ENCODE data around the gene GET4. TPM values are rescaled to one million over a fixed set of nuclear protein-coding genes. Genes with fewer than 3 reads are reported as not detected.

GET4 gene
- total and polyA plus RNA-seq, 2 of the 13 experiments (the other 11 are each of a cell fraction or from before 2014, with no cell fraction given): 28.2 to 35.2 TPM

DNA sequence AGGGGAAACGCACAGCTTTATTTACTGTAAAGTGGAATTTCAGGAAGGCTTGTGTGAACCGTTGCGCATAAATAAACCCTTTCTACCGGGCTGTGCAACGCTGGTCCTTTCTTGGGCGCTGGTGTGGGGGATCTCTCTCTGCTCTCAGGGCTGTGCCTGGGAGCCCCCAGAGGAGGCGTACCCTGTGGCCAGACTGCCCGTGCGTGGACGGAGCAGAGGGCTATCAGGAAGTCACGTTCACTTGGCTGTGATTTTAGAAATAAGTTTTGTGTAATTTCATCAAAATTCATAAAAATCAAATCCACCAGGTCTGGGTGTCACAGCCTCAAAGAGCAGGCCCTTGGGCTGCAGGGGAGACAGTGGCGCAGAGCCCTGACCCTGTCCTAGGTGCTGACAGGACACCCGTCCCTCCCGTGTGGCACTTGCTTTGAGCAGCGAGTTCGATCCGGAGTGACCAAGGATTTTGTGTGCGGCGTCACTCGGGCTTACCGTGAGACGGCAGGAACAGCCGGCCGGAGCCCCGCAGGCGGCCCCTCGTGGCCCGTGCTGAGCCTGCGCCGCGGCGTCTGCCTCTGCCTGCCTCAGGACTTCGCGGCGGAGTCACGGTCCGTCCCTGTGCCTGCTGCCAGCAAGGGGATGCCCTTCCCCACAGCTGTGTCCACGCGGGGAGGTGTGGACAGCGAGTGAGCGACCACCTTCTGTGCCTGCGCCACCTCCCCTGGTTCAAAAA is 20.2 kb downstream of the GET4 start:
- BruUV-seq (replicated peaks): no TSS peak
- TF ChIP-seq, protein P1, sequence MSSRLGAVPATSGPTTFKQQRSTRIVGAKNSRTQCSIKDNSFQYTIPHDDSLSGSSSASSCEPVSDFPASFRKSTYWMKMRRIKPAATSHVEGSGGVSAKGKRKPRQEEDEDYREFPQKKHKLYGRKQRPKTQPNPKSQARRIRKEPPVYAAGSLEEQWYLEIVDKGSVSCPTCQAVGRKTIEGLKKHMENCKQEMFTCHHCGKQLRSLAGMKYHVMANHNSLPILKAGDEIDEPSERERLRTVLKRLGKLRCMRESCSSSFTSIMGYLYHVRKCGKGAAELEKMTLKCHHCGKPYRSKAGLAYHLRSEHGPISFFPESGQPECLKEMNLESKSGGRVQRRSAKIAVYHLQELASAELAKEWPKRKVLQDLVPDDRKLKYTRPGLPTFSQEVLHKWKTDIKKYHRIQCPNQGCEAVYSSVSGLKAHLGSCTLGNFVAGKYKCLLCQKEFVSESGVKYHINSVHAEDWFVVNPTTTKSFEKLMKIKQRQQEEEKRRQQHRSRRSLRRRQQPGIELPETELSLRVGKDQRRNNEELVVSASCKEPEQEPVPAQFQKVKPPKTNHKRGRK (CRISPR knock-in tag; IDR thresholded peaks at IDR 0.05): no peak
- TF ChIP-seq, protein P2, sequence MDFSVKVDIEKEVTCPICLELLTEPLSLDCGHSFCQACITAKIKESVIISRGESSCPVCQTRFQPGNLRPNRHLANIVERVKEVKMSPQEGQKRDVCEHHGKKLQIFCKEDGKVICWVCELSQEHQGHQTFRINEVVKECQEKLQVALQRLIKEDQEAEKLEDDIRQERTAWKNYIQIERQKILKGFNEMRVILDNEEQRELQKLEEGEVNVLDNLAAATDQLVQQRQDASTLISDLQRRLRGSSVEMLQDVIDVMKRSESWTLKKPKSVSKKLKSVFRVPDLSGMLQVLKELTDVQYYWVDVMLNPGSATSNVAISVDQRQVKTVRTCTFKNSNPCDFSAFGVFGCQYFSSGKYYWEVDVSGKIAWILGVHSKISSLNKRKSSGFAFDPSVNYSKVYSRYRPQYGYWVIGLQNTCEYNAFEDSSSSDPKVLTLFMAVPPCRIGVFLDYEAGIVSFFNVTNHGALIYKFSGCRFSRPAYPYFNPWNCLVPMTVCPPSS (IDR thresholded peaks at IDR 0.05): no peak
- TF ChIP-seq TBX2 (CRISPR knock-in tag; IDR thresholded peaks at IDR 0.05; ENCODE audit: borderline replicate concordance) (no peak), PHF5A (CRISPR knock-in tag; IDR thresholded peaks at IDR 0.05; ENCODE audit: low read depth, unreplicated experiment) (no peak), GPN1 (CRISPR knock-in tag; IDR thresholded peaks at IDR 0.05; ENCODE audit: borderline replicate concordance) (no peak), ZNF552 (CRISPR knock-in tag; IDR thresholded peaks at IDR 0.05; ENCODE audit: borderline replicate concordance) (no peak), SP5 (CRISPR knock-in tag; IDR thresholded peaks at IDR 0.05; ENCODE audit: borderline replicate concordance, low read depth) (no peak), SOX13 (IDR thresholded peaks at IDR 0.05) (no peak), SOX13 (CRISPR knock-in tag; conservative IDR thresholded peaks at IDR 0.05 in 1 of 2, IDR thresholded peaks at IDR 0.05 in 1 of 2) (no peak), POLR2G (IDR thresholded peaks at IDR 0.05; ENCODE audit: low read depth, low read length) (peak; percentile 37; the same call in 1 of the 2 replicates), ZNF432 (CRISPR knock-in tag; IDR thresholded peaks at IDR 0.05; ENCODE audit: borderline replicate concordance) (no peak)
- TF ChIP-seq, protein P3, sequence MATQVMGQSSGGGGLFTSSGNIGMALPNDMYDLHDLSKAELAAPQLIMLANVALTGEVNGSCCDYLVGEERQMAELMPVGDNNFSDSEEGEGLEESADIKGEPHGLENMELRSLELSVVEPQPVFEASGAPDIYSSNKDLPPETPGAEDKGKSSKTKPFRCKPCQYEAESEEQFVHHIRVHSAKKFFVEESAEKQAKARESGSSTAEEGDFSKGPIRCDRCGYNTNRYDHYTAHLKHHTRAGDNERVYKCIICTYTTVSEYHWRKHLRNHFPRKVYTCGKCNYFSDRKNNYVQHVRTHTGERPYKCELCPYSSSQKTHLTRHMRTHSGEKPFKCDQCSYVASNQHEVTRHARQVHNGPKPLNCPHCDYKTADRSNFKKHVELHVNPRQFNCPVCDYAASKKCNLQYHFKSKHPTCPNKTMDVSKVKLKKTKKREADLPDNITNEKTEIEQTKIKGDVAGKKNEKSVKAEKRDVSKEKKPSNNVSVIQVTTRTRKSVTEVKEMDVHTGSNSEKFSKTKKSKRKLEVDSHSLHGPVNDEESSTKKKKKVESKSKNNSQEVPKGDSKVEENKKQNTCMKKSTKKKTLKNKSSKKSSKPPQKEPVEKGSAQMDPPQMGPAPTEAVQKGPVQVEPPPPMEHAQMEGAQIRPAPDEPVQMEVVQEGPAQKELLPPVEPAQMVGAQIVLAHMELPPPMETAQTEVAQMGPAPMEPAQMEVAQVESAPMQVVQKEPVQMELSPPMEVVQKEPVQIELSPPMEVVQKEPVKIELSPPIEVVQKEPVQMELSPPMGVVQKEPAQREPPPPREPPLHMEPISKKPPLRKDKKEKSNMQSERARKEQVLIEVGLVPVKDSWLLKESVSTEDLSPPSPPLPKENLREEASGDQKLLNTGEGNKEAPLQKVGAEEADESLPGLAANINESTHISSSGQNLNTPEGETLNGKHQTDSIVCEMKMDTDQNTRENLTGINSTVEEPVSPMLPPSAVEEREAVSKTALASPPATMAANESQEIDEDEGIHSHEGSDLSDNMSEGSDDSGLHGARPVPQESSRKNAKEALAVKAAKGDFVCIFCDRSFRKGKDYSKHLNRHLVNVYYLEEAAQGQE (IDR thresholded peaks at IDR 0.05; ENCODE audit: borderline replicate concordance in 1 of 2, low read depth in 1 of 2, low read length in 2 of 2): peak; percentile 8 to 50; a peak in 3 of 4 replicates
- TF ChIP-seq, protein P4, sequence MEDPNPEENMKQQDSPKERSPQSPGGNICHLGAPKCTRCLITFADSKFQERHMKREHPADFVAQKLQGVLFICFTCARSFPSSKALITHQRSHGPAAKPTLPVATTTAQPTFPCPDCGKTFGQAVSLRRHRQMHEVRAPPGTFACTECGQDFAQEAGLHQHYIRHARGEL (CRISPR knock-in tag; IDR thresholded peaks at IDR 0.05): no peak
- TF ChIP-seq, protein P5, sequence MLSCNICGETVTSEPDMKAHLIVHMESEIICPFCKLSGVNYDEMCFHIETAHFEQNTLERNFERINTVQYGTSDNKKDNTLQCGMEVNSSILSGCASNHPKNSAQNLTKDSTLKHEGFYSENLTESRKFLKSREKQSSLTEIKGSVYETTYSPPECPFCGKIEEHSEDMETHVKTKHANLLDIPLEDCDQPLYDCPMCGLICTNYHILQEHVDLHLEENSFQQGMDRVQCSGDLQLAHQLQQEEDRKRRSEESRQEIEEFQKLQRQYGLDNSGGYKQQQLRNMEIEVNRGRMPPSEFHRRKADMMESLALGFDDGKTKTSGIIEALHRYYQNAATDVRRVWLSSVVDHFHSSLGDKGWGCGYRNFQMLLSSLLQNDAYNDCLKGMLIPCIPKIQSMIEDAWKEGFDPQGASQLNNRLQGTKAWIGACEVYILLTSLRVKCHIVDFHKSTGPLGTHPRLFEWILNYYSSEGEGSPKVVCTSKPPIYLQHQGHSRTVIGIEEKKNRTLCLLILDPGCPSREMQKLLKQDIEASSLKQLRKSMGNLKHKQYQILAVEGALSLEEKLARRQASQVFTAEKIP (CRISPR knock-in tag; IDR thresholded peaks at IDR 0.05; ENCODE audit: borderline replicate concordance): no peak

More for the DNA sequence above, 20.2 kb downstream of the GET4 start:
- 97% methylated on average over 38 of the region's 42 CpGs for WGBS (ENCODE audit: low lambda C conversion rate)
- intact Hi-C loops (cut with micrococcal nuclease; ENCODE audit: unreplicated experiment) (no loop called here), in situ Hi-C loops (cut with HindIII; ENCODE audit: extremely low pct_ligation_motif_present, low pct_unique_long_range_greater_than_20kb) (no loop called here)
- DNase-seq (ENCODE audit: low spot score) (no peak), ATAC-seq (no peak), FAIRE-seq (no peak)
- Histone ChIP-seq H3K27me3 (ENCODE audit: control insufficient read depth in 1 of 2, insufficient read depth in 2 of 2, low read length in 2 of 2) (no peaks in the 10 kb centered on the region), H3K4me2 (ENCODE audit: low read depth, low read length) (no peak overlapping the region), H3K36me3 (replicated peaks in 1 of 2; ENCODE audit: control insufficient read depth in 1 of 2, insufficient read depth in 2 of 2, low read length in 2 of 2) (peaks cover 22 to 51% of the 10 kb centered on the region in 2 experiments), H3K4me1 (ENCODE audit: insufficient read depth, low read length) (peaks cover 9% of the 10 kb centered on the region), H4K20me1 (ENCODE audit: insufficient read depth, low read length) (no peaks in the 10 kb centered on the region), H3K4me3 (replicated peaks in 1 of 3; ENCODE audit: insufficient read depth in 1 of 3, low read depth in 2 of 3, low read length in 3 of 3) (no peak overlapping the region), H2AFZ (ENCODE audit: low read length) (no peak overlapping the region), H3K9me3 (ENCODE audit: low read length) (no peaks in the 10 kb centered on the region), H3K9ac (ENCODE audit: insufficient read depth, low read depth, low read length) (no peak overlapping the region), H3K27ac (ENCODE audit: extremely low read length, insufficient read depth, low read length) (no peak overlapping the region), H3K79me2 (ENCODE audit: insufficient read depth, low read length) (no peaks in the 10 kb centered on the region)
- CTCF ChIA-PET (ENCODE audit: low intra/inter-chr PET ratio, low total read pairs): no interaction called here
- POLR2A ChIA-PET: interaction anchor here (1.7 kb wide), 1 partner anchor 81 kb away, joined by 4 read pairs; no protein-coding TSS in a partner anchor

Data from HepG2 (cell line).